ENCODE measurements around the gene WFDC1.

DNA sequence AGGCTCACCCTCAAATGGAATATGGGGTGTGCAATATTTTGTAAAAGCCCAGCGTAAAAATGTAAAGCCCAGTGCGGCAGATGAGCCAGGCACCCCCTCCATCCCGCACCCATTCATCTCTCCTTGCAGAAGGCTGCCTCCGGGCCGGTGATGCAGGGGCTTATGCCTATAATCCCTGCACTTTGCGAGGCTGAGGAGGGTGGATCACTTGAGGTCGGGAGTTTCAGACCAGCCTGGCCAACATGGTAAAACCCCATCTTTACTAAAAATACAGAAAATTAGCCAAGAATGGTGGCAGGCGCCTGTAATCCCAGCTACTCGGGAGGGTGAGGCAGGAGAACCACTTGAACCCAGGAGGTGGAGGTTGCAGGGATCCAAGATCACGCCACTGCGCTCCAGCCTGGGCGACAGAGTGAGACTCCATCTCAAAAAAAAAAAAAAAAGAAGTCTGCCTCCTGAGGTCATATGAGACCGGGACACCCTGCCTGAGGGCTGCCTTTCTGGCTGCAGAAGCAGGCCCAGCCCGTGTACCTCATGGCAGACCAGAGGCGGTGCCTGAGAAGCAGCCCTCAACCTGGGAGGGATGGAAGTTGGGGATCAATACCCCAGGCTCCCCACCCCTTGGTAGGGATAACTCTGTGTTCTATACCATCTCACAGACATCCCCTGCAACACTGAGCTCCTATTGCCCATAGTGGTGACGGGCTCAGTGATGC, 56.2 kb downstream of the WFDC1 start:
- TF ChIP-seq, protein P1, sequence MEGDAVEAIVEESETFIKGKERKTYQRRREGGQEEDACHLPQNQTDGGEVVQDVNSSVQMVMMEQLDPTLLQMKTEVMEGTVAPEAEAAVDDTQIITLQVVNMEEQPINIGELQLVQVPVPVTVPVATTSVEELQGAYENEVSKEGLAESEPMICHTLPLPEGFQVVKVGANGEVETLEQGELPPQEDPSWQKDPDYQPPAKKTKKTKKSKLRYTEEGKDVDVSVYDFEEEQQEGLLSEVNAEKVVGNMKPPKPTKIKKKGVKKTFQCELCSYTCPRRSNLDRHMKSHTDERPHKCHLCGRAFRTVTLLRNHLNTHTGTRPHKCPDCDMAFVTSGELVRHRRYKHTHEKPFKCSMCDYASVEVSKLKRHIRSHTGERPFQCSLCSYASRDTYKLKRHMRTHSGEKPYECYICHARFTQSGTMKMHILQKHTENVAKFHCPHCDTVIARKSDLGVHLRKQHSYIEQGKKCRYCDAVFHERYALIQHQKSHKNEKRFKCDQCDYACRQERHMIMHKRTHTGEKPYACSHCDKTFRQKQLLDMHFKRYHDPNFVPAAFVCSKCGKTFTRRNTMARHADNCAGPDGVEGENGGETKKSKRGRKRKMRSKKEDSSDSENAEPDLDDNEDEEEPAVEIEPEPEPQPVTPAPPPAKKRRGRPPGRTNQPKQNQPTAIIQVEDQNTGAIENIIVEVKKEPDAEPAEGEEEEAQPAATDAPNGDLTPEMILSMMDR (conservative IDR thresholded peaks at IDR 0.05; ENCODE audit: low read length), result no peak
- TF ChIP-seq EZH2phosphoT487 (IDR thresholded peaks at IDR 0.05; ENCODE audit: borderline replicate concordance, low read depth, low read length), result no peak

Data from OCI-LY7 (cell line).